DND-41 (cell line): ENCODE measurements around the gene MPV17L2.
A peak's percentile ranks its signal among the peaks of the same experiment; 100 is the strongest.

Source experiments
- ATAC-seq: fragments of 200-7000 bp; cut with Tn5 transposase; 3 replicates; pipeline ENCODE4 v1.9.1; 2021; ENCODE audit warnings: low read depth; ENCODE audit not compliant: insufficient read depth
- DNase-seq: peaks from one replicate; pipeline ENCODE4 v3.0.0-alpha.2; 2020
- H2AFZ ChIP-seq: 2 replicates; pipeline ENCODE4 v1.6.0; 2012; ENCODE audit warnings: low read depth, low read length
- H3K27ac ChIP-seq: 2 replicates; pipeline ENCODE4 v1.5.1; 2012; ENCODE audit warnings: low read length, inconsistent platforms
- H3K27me3 ChIP-seq: fragments of 200-600 bp; sonication (generic); 2 replicates; pipeline ENCODE4 v1.6.0; 2012; ENCODE audit warnings: low read length, mild to moderate bottlenecking, inconsistent platforms; ENCODE audit not compliant: insufficient read depth, poor library complexity
- H3K36me3 ChIP-seq: 2 replicates; pipeline ENCODE4 v1.5.1; 2012; ENCODE audit warnings: low read length, inconsistent platforms; ENCODE audit not compliant: insufficient read depth
- H3K4me1 ChIP-seq: 2 replicates; pipeline ENCODE4 v1.5.1; 2012; ENCODE audit warnings: mild to moderate bottlenecking, low read length; ENCODE audit not compliant: insufficient read depth
- H3K4me2 ChIP-seq: 2 replicates; pipeline ENCODE4 v1.6.0; 2012; ENCODE audit warnings: mild to moderate bottlenecking, moderate library complexity, low read length, inconsistent platforms; ENCODE audit not compliant: insufficient read depth
- H3K4me3 ChIP-seq, 2 experiments: fragments of 200-600 bp in 1 of 2; shearing (Covaris generic) in 1 of 2; 2 replicates each; pipeline ENCODE4 v1.5.1; 2012 to 2016; ENCODE audit warnings: inconsistent platforms in 2 of 2, low read length in 2 of 2, mild to moderate bottlenecking in 2 of 2, low read depth in 1 of 2, moderate library complexity in 1 of 2
- H3K79me2 ChIP-seq: 2 replicates; pipeline ENCODE4 v1.6.0; 2012; ENCODE audit warnings: low read length, inconsistent platforms; ENCODE audit not compliant: insufficient read depth
- H3K9ac ChIP-seq: 2 replicates; pipeline ENCODE4 v1.6.0; 2012; ENCODE audit warnings: low read depth, mild to moderate bottlenecking, inconsistent platforms, low read length, moderate library complexity
- H3K9me3 ChIP-seq: 2 replicates; pipeline ENCODE4 v1.5.1; 2012; ENCODE audit warnings: low read length, moderate library complexity, mild to moderate bottlenecking, inconsistent platforms; ENCODE audit not compliant: insufficient read depth, severe bottlenecking
- H4K20me1 ChIP-seq: 2 replicates; pipeline ENCODE4 v1.6.0; 2012; ENCODE audit warnings: low read length; ENCODE audit not compliant: insufficient read depth
- EZH2 ChIP-seq: IDR thresholded peaks from 3 replicates; pipeline ENCODE4 v1.6.1; 2012; ENCODE audit warnings: borderline replicate concordance, low read depth, mild to moderate bottlenecking, moderate library complexity, low read length, inconsistent platforms; ENCODE audit not compliant: severe bottlenecking
- TF ChIP-seq, protein P1 (sequence below): IDR thresholded peaks from 2 replicates; pipeline ENCODE4 v1.5.1; 2012; ENCODE audit warnings: borderline replicate concordance, low read length, moderate library complexity, mild to moderate bottlenecking; ENCODE audit not compliant: poor library complexity, severe bottlenecking; ENCODE audit errors: extremely low read depth

Gene MPV17L2

DNA sequence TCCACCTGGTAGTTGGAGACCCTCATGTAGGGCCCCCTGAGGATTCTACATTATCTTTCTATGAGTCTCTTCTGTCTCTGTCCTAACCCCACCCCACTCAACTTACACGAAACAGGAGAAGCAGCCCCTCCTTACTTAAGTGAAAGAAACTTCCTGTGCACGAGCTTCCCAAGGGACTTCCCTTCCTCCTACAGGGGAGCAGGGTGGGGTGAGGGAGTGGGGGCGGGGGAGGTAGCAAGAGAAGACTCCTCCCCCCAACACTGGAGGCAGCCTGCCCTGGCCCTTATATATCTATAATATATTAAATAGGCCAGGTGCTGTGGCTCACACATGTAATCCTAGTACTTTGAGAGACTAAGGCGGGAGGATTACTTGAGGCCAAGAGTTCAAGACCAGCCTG is 38.8 kb downstream of the MPV17L2 start:
- H3K36me3 ChIP-seq: no peaks in the 10 kb centered on the region
- H3K4me1 ChIP-seq: no peaks in the 10 kb centered on the region
- no peaks in the 10 kb centered on the region for H3K9me3 ChIP-seq
- H3K4me2 ChIP-seq: no peak overlapping the region
- no peak overlapping the region for H3K27ac ChIP-seq
- DNase-seq: peak; percentile 21
- no peak overlapping the region for H2AFZ ChIP-seq
- no peaks in the 10 kb centered on the region for H3K27me3 ChIP-seq
- H3K4me3 ChIP-seq: no peak overlapping the region
- H4K20me1 ChIP-seq: peaks cover 20% of the 10 kb centered on the region; the same call in 1 of the 2 replicates
- ATAC-seq: peak; percentile 55; the same call in 1 of the 3 replicates
- H3K79me2 ChIP-seq: no peaks in the 10 kb centered on the region
- H3K9ac ChIP-seq: no peak overlapping the region
- TF ChIP-seq, protein P1, sequence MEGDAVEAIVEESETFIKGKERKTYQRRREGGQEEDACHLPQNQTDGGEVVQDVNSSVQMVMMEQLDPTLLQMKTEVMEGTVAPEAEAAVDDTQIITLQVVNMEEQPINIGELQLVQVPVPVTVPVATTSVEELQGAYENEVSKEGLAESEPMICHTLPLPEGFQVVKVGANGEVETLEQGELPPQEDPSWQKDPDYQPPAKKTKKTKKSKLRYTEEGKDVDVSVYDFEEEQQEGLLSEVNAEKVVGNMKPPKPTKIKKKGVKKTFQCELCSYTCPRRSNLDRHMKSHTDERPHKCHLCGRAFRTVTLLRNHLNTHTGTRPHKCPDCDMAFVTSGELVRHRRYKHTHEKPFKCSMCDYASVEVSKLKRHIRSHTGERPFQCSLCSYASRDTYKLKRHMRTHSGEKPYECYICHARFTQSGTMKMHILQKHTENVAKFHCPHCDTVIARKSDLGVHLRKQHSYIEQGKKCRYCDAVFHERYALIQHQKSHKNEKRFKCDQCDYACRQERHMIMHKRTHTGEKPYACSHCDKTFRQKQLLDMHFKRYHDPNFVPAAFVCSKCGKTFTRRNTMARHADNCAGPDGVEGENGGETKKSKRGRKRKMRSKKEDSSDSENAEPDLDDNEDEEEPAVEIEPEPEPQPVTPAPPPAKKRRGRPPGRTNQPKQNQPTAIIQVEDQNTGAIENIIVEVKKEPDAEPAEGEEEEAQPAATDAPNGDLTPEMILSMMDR: no peak
- no peak for TF ChIP-seq EZH2

DNA sequence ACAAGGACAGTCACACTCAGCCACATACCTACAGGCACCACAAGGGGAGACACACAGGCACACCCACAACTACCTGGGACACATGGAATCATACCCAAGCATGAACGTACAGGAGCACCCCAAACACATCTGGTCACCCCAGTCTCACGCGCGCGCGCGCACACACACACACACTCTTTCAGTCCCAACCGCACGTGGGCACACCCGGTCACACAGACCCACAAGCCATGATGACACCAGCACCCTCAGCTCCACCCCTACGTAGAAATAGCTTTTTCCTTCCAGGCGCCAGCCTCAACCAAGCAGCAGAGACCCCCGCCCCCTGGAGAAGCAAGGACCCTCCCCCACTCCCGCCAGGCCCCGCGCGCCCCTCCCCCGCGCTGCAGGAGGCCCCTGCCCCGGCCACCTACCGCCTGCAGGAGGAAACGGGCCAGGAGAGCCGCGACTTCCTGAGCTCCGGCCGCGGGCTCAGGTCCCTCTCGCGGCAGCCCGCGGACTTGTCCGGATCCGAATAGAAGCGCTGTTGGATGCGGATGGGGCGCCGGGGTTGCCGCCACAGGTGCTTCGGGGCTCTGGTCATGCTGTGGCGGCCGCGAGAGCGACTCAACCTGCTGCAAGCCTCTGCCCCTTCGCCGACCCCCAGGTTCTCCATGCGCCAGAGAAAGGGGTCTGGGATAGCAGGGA is 39.7 kb downstream of the MPV17L2 start:
- no peak overlapping the region for H3K9ac ChIP-seq
- no peaks in the 10 kb centered on the region for H3K9me3 ChIP-seq
- no peaks in the 10 kb centered on the region for H3K79me2 ChIP-seq
- no peak overlapping the region for H3K4me2 ChIP-seq
- no peak for TF ChIP-seq EZH2
- TF ChIP-seq, protein P1: no peak
- H3K4me1 ChIP-seq: no peaks in the 10 kb centered on the region
- H2AFZ ChIP-seq: no peak overlapping the region
- no peak overlapping the region for H3K27ac ChIP-seq
- no peak overlapping the region for H3K4me3 ChIP-seq
- H3K36me3 ChIP-seq: no peaks in the 10 kb centered on the region
- DNase-seq: no peak
- ATAC-seq: no peak
- H4K20me1 ChIP-seq: peaks cover 12% of the 10 kb centered on the region; the same call in 1 of the 2 replicates
- H3K27me3 ChIP-seq: no peaks in the 10 kb centered on the region

DNA sequence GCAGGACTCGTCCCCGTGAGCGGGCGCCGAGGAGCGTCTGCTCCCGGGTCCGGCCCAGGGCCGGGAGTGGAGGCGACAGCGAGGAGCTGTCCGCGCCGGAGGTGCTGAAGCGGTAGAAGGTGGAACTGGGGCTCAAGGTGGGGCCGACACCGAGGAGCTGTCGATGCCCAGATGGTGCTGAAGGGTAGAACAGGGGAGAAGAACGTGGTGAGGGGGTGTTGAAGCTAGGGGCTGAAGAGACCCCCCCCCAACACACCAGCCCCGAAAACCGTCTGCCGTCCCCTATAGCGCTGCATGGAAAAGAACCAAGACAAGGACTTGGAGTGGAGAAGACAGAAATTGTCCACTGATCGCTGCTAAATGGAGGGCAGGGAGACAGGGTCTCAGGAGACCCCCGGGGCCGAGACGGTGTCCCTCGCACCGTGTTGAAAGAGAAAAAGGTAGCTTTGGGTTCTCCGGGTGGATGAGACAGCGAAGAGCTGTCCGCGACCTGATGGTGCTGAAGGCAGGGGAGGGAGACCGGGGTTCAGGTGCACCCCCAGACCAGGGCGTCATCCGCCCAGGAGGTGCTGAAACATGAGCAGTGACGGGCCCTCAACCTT is 40.3 kb downstream of the MPV17L2 start:
- Histone ChIP-seq H4K20me1 (peaks cover 12% of the 10 kb centered on the region; the same call in 1 of the 2 replicates), H3K36me3 (no peaks in the 10 kb centered on the region), H3K79me2 (no peaks in the 10 kb centered on the region), H3K4me1 (no peaks in the 10 kb centered on the region), H3K9me3 (no peaks in the 10 kb centered on the region), H2AFZ (no peak overlapping the region), H3K27ac (no peak overlapping the region), H3K9ac (no peak overlapping the region), H3K4me3 (no peak overlapping the region), H3K4me2 (no peak overlapping the region), H3K27me3 (no peaks in the 10 kb centered on the region)
- DNase-seq: peak; percentile 64
- TF ChIP-seq, protein P1: no peak
- TF ChIP-seq EZH2: no peak
- peak; percentile 67 for ATAC-seq
